Subcutaneous abdominal adipose tissue (tissue), 5 donors: ENCODE measurements around the gene OGDH.
A peak's percentile ranks its signal among the peaks of the same experiment; 100 is the strongest.

Source experiments
- H3K27ac ChIP-seq: one replicate; pipeline ENCODE4 v1.7.0; 2013; ENCODE audit warnings: low read depth, mild to moderate bottlenecking, inconsistent platforms, low read length, moderate library complexity
- H3K27me3 ChIP-seq, 5 donors: one replicate each; pipeline ENCODE4 v1.7.0; 2013; ENCODE audit warnings: low read length in 5 of 5, inconsistent platforms in 1 of 5; ENCODE audit not compliant: control insufficient read depth in 5 of 5, insufficient read depth in 4 of 5
- H3K36me3 ChIP-seq, 5 donors: one replicate each; pipeline ENCODE4 v1.7.0; 2013; ENCODE audit warnings: low read length in 5 of 5; ENCODE audit not compliant: control insufficient read depth in 5 of 5, insufficient read depth in 5 of 5
- H3K4me1 ChIP-seq, 5 donors: one replicate each; pipeline ENCODE4 v1.7.0; 2013; ENCODE audit warnings: low read length in 5 of 5, mild to moderate bottlenecking in 3 of 5, moderate library complexity in 1 of 5; ENCODE audit not compliant: control insufficient read depth in 5 of 5, insufficient read depth in 5 of 5
- H3K4me3 ChIP-seq, 5 donors: one replicate each; pipeline ENCODE4 v1.7.0; 2013; ENCODE audit warnings: low read length in 5 of 5, low read depth in 1 of 5
- H3K9ac ChIP-seq, 5 donors: one replicate each; pipeline ENCODE4 v1.7.0; 2013; ENCODE audit warnings: low read length in 5 of 5, mild to moderate bottlenecking in 4 of 5, moderate library complexity in 3 of 5
- H3K9me3 ChIP-seq, 5 donors: one replicate each; pipeline ENCODE4 v1.7.0; 2013; ENCODE audit warnings: low read length in 5 of 5; ENCODE audit not compliant: control insufficient read depth in 5 of 5
- donor health status: healthy.
- donor health status: healthy.
- donor health status: healthy.
- donor health status: healthy.
- donor health status: healthy.

OGDH gene

DNA sequence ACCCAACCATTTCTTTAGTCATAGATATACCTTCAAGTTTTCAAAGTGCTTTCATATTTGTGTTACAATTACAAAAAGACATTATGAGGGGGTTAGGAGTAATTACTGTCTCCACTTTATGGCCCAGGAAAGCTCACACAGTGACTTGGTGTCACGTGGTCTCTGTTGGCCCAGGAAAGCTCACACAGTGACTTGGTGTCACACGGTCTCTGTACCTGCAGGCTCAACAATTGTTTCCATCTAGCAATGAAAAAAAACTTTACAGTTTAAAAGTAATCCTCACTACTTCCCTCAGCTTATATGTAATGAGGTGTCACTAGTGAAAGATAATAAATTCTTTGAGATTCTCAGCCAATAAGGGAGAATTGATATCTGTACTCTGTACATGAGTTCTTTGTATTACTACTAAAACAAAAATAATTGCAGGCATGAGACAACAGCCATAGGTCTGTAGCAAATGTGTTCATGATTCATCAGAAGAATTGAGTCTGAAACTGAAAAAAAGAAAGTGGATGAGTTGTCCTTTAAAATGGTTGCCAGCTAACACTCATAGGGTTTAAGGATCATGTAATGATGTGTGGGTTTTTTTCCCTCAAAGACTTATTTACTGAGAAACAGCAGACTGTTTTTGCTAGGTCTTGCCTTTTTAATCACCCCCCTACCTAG is 10.9 kb downstream of the OGDH start:
- Histone ChIP-seq H3K9ac (no peak overlapping the region), H3K27me3 (no peaks in the 10 kb centered on the region), H3K36me3 (peaks cover 0 to 6% (median 2%) of the 10 kb centered on the region in 5 donors), H3K4me3 (peak overlapping the region in 1 of 5 donors; percentile 11), H3K27ac (peak overlapping the region; percentile 48), H3K4me1 (peaks cover 6 to 33% (median 26%) of the 10 kb centered on the region in 5 donors), H3K9me3 (no peaks in the 10 kb centered on the region)

DNA sequence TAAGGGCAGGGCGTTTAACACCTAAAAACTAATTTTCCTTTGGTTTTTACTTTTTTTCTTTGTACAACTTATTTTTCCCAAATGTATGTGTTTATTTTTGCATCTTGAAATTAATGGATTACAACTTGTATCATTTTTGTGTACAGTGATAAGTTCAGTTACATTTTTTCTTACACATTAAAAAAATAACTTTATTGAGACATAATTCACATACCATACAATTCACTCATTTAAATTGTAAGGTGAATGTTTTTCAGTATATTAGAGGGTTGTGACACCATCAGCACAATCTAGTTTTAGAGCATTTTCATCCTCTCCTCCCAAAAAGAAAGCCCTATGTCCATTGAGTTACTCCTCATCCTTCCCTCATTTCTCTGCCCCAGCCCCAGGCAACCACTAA is 11.6 kb downstream of the OGDH start:
- Histone ChIP-seq H3K4me3 (no peak overlapping the region), H3K9ac (no peak overlapping the region), H3K27me3 (no peaks in the 10 kb centered on the region), H3K27ac (peak overlapping the region; percentile 48), H3K9me3 (no peaks in the 10 kb centered on the region), H3K4me1 (peaks cover 11 to 40% (median 33%) of the 10 kb centered on the region in 5 donors), H3K36me3 (peaks cover 0 to 6% (median 2%) of the 10 kb centered on the region in 5 donors)

DNA sequence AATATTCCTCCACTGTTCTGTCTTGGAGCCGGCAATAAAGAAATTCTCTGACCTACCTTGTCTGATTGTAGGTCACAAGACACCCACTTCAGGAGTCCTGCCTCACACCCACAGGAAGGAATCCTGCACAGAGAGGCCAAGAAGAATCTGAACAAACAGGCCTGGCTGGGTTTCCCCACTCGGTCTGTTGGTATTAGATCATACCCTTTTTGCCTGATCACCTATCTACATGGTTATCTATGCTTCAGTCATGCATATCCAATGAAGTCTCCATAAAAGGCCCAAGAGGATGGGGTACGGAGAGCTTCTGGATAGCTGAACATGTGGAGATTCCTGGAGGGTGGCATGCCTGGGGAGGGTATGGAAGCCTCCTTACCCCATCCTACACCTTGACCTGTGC is 12.3 kb downstream of the OGDH start:
- Histone ChIP-seq H3K9ac (no peak overlapping the region), H3K36me3 (peaks cover 0 to 6% (median 2%) of the 10 kb centered on the region in 5 donors), H3K4me1 (peaks cover 12 to 43% (median 36%) of the 10 kb centered on the region in 5 donors), H3K9me3 (no peaks in the 10 kb centered on the region), H3K27me3 (no peaks in the 10 kb centered on the region), H3K4me3 (no peak overlapping the region), H3K27ac (no peak overlapping the region)

DNA sequence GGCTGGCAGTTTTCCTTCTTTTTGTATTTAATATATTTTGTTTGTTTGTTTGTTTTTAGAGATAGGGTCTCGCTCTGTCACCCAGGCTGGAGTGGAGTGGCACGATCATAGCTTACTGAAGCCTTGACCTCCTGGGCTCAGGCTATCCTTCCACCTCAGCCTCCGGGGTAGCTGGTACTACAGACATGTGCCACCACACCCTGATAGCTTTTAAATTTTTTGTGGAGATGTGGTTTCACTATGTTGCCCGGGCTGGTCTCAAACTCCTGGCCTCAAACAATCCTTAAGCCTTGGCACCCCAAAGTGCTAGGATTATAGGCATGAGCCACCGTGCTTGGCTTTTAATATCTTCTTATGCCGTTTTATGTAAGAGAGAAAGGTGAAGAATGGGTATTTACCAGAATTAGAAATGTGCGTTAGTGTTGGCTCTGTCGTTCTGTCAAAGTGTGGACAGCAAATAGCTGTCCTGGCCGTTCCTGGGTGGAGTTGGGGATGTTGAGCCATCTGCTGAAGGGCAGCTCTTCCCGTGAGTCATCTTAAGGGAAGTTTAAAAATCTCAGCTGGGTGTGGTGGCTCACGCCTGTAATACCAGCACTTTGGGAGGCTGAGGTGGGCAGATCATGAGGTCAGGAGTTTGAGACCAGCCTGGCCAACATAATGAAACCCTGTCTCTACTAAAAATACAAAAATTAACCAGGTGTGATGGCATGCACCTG is 14.8 kb downstream of the OGDH start:
- Histone ChIP-seq H3K4me3 (no peak overlapping the region), H3K9ac (peak overlapping the region in 2 of 5 donors; percentile 4 to 49), H3K36me3 (peaks cover 0 to 25% (median 20%) of the 10 kb centered on the region in 5 donors), H3K9me3 (no peaks in the 10 kb centered on the region), H3K27me3 (no peaks in the 10 kb centered on the region), H3K4me1 (peaks cover 8 to 32% (median 24%) of the 10 kb centered on the region in 5 donors), H3K27ac (peak overlapping the region; percentile 78)

DNA sequence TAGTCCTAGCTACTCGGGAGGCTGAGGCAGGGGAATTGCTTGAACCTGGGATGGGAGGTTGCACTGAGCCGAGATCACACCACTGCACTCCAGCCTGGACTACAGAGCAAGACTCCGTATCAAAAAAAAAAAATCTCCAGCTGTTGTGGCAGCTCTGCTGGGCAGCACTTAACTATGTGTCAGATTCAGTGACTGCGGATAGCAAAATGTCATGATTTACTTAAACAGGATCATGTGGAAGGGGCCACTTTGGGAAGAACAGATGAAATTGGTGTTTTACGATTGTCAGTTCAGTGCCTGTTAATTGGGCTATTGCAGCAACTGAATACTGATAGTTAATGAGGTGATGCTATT is 15.3 kb downstream of the OGDH start:
- Histone ChIP-seq H3K27ac (peak overlapping the region; percentile 76), H3K4me3 (no peak overlapping the region), H3K9ac (no peak overlapping the region), H3K4me1 (peaks cover 8 to 32% (median 25%) of the 10 kb centered on the region in 5 donors), H3K27me3 (no peaks in the 10 kb centered on the region), H3K9me3 (no peaks in the 10 kb centered on the region), H3K36me3 (peaks cover 0 to 31% (median 25%) of the 10 kb centered on the region in 5 donors)

DNA sequence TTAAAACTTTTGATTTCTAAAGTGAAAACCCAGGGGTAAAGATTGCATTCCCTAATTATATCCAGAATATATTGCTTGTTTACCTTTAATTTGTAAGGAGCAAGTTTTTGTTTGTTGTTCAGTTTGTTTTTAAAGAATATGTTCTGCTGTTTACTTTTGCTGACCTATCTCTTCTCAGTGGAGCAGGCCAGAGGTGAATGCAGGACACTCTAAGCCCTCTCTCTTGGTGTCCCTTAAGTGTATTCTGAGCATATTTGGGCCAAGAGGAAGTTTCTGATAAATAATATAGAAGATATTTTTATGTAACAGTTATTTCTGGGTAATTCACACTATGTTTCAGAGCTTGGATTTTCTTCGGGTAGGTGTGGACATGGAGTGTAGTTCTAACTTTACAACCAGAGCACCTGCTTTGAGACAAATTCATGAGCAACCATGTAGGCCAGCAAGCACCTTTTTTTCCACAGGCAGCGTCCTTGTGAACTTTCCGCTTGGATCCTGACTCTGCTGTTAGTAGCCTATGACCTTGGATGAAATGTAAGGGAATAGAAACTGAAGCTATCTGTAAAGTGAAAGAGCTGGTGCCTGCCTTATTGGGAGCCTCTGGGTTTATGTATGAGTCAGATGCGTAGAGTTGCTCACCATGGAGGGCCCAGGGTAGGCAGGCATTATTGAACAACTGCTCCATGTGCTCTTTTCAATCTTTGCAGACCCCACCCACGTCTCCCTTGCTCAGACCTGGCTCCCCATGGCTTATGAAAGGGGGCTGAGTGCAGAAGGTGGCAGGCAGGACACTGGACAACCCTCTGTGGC is 16.1 kb downstream of the OGDH start:
- Histone ChIP-seq H3K9ac (peak overlapping the region in 1 of 5 donors; percentile 31), H3K4me1 (peaks cover 6 to 29% (median 24%) of the 10 kb centered on the region in 5 donors), H3K4me3 (no peak overlapping the region), H3K27me3 (no peaks in the 10 kb centered on the region), H3K27ac (peak overlapping the region; percentile 76), H3K9me3 (no peaks in the 10 kb centered on the region), H3K36me3 (peaks cover 0 to 32% (median 25%) of the 10 kb centered on the region in 5 donors)

DNA sequence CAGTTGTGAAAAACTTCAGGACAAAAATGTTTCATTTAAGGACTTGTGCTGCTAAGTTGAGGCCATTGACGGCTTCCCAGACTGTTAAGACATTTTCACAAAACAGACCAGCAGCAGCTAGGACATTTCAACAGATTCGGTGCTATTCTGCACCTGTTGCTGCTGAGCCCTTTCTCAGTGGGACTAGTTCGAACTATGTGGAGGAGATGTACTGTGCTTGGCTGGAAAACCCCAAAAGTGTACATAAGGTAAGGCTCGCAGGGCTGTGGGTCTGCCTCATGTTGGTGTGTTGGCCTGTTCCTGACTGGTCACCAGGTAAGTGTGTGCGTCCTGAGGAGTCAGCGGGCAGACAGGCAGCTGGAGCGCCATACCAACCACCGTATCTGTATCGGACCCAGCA is 17.9 kb downstream of the OGDH start:
- Histone ChIP-seq H3K9ac (no peak overlapping the region), H3K9me3 (no peaks in the 10 kb centered on the region), H3K4me1 (peaks cover 6 to 29% (median 21%) of the 10 kb centered on the region in 5 donors), H3K4me3 (no peak overlapping the region), H3K27me3 (no peaks in the 10 kb centered on the region), H3K27ac (no peak overlapping the region), H3K36me3 (peaks cover 0 to 30% (median 23%) of the 10 kb centered on the region in 5 donors)

DNA sequence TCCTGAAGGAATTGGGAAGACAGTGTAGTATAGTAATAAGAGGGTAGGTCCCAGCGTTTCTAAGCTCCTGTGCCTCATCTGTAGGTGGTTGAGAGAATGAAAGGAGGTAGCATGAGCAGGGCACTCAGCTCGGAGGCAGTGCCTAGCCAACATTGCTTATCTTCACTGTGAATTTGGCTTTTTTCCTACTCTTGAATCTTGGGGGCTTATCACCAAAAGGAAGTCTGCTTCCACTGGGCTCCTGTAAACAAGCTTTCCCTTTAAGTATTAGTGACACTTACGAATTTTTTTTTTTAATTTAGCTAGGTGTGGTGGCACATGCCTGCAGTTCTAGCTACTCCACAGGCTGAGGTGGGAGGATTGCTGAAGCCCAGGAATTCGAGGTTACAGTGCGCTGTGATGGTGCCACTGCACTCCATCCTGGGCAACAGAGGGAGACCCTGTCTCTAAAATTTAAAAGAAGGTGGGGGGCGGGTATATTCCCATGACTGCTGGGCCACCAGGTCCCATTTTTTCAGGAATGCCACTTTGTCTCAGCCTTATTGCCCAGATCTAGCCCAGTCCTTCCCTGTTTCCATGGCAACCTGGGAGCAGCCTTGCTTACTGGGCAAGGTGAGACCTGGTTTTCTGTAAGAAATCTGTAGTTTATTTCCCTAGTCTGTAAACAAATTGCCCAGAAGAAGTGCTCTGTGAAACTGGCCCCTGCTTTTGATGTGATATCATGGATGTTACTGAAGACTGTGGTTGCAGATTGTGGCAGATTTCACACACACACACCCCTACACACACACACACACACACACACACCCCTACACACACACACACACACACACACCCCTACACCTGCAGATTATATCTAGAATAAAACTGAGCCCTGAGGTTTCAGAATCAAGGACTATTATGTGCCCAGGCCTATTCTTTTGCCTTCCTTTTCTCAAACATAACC is 19.4 kb downstream of the OGDH start:
- no peak overlapping the region for H3K27ac ChIP-seq
- H3K4me1 ChIP-seq, result peaks cover 6 to 35% (median 24%) of the 10 kb centered on the region in 5 donors
- H3K36me3 ChIP-seq, result peaks cover 0 to 31% (median 30%) of the 10 kb centered on the region in 5 donors

DNA sequence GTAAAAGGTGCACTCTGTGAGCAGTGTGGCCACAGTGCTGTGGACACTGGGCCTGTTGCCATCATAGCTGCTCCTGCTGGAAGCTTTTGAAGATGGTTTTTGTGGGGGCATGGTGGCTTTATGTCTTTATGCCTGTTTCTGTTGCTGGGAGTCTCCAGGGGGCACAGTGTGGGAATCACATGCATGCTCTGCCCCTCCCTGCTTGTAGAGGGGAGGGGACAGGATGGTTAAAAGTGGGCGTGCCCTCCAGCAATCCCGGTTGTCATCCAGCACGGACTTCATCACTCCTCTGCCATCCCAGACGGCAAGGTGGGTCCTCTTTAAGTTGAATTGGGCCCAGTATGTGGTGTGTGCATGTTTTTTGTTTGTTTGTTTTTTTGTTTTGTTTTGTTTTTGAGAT is 20.2 kb downstream of the OGDH start:
- Histone ChIP-seq H3K27ac (no peak overlapping the region), H3K9me3 (no peaks in the 10 kb centered on the region), H3K27me3 (no peaks in the 10 kb centered on the region), H3K4me3 (no peak overlapping the region), H3K4me1 (peaks cover 6 to 37% (median 17%) of the 10 kb centered on the region in 5 donors), H3K9ac (no peak overlapping the region), H3K36me3 (peaks cover 0 to 31% (median 30%) of the 10 kb centered on the region in 5 donors)

More for the DNA sequence above, 19.4 kb downstream of the OGDH start:
- no peak overlapping the region for H3K9ac ChIP-seq
- no peaks in the 10 kb centered on the region for H3K27me3 ChIP-seq
- H3K9me3 ChIP-seq, result no peaks in the 10 kb centered on the region
- H3K4me3 ChIP-seq, result no peak overlapping the region
